ENCODE results near the gene DHRSX.
"Not testable (repeated sequence)": the region's sequence is repeated elsewhere in the genome, so short reads cannot be mapped to it uniquely, and the experiment has no call there.

GRCh38 chrX:2382433-2383048 is 118.2 kb downstream of the DHRSX start:
- not testable (repeated sequence) for TF ChIP-seq SUZ12 (IDR thresholded peaks at IDR 0.05; ENCODE audit: extremely low read depth, insufficient read depth, insufficient read length); YY1 (IDR thresholded peaks at IDR 0.05; ENCODE audit: insufficient read depth, insufficient read length)
